SK-N-MC (cell line): Measurements from ENCODE around the gene MOK.

ENCODE experiments used
- EZH2 ChIP-seq: fragments of 200-600 bp; sonication (generic); IDR thresholded peaks from one replicate; pipeline ENCODE4 v1.6.1; 2017; ENCODE audit warnings: antibody characterized with exemption
- POLR2AphosphoS5 ChIP-seq: IDR thresholded peaks from 2 replicates; pipeline ENCODE4 v1.6.1; 2012; ENCODE audit warnings: mild to moderate bottlenecking, low read depth, low read length, borderline replicate concordance

DNA sequence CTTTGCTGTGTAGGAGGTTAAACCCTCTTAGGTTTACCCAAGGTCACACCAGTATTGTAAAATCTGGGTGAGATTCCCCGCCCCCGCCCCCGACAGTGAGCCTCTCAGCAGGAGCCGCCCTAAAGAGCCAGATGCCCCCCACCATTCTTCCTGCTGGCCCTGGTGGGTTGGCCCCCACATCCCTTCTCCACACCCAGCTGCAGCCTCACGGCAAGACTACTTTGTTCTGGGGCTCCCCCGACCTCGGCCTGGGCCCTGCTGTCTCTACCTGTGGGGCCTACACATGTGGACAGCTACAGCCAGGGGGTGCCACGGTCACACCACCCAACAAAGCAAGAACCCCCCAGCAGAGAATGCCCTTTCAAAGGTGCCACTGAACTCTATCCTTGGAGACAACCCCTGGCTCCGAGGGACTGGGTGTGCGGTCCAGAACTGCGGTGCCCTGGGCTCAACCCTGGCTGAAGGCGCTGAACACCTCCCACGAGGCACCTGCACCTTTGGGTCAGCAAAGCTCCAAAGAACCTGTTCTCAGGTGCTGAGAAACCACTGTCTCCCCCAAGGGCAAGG lies 82.9 kb downstream of the MOK start:
- TF ChIP-seq POLR2AphosphoS5 = no peak
- no peak for TF ChIP-seq EZH2
